Psoas muscle (tissue), 8 donors: ENCODE measurements around the gene ZNF555. TPM values are rescaled to one million over a fixed set of nuclear protein-coding genes. Genes with fewer than 3 reads are reported as not detected.
A peak's percentile ranks its signal among the peaks of the same experiment; 100 is the strongest.

Experiments
- ATAC-seq, 4 donors: fragments of 200-7000 bp; cut with Tn5 transposase; one replicate each; pipeline ENCODE4 v1.9.1; 2020; ENCODE audit warnings: moderate library complexity in 3 of 4, mild to moderate bottlenecking in 2 of 4
- DNase-seq, 2 donors: peaks; one replicate each; pipeline ENCODE4 v3.0.0-alpha.2; 2020
- H3K27ac ChIP-seq: fragments of 200-600 bp; one replicate; pipeline ENCODE4 v1.8.0; 2022
- H3K27me3 ChIP-seq, 3 donors: fragments of 200-600 bp in 1 of 3; one replicate each; pipeline versions ENCODE4 v1.6.1 to v1.8.0; 2013 to 2022; ENCODE audit warnings: low read length in 2 of 3, mild to moderate bottlenecking in 2 of 3, moderate library complexity in 1 of 3; ENCODE audit not compliant: insufficient read depth in 3 of 3
- H3K36me3 ChIP-seq, 2 donors: fragments of 200-600 bp in 1 of 2; one replicate each; pipeline versions ENCODE4 v1.6.1 to v1.8.0; 2013 to 2022; ENCODE audit warnings: low read depth in 1 of 2, mild to moderate bottlenecking in 1 of 2, moderate library complexity in 1 of 2; ENCODE audit not compliant: insufficient read depth in 1 of 2
- H3K4me1 ChIP-seq: fragments of 200-600 bp; one replicate; pipeline ENCODE4 v1.8.0; 2022
- H3K4me3 ChIP-seq: fragments of 200-600 bp; one replicate; pipeline ENCODE4 v1.8.0; 2022; ENCODE audit warnings: mild to moderate bottlenecking
- H3K9me3 ChIP-seq: fragments of 200-600 bp; one replicate; pipeline ENCODE4 v1.8.0; 2022
- CTCF ChIP-seq: fragments of 200-600 bp; IDR thresholded peaks from one replicate; pipeline ENCODE4 v1.8.0; 2022; ENCODE audit warnings: antibody characterized with exemption
- WGBS, 3 donors: extraction: QIAGEN DNeasy Blood & Tissue Kit; methylation state at CpG; one replicate each; pipeline versions ENCODE4 v1.1.6 to v1.1.7; 2013; 5-methylcytosine and 5-hydroxymethylcytosine counted together
- intact Hi-C, 2 donors: fragments of 100-400 bp; cut with DNase I; formaldehyde crosslinking; loops; one replicate each; pipeline versions ENCODE4 v1.11.0 to v1.14.2; 2022
- polyA plus RNA-seq, 3 donors: library from polyadenylated mRNA; stranded (reverse); fragments of 200-250 nt; gene quantifications; one replicate each; pipeline ENCODE4 v1.2.3, GENCODE V29; 2013
- total RNA-seq, 4 donors: library from RNA; stranded (reverse); fragmentation: NEBNext Ultra II Directional in 2 of 4; extraction: Animal tissue kit (Norgen Biotek cat#: 25700) in 2 of 4; gene quantifications; one replicate each; pipeline versions ENCODE4 v1.2.1 to v1.2.4, GENCODE V29; 2021 to 2023
- donor health status: healthy with polysubstance abuse.
- donor health status: DM: no; HTN: no; CAD: no; lungs with moderate emphysema.
- donor health status: Bipolar disorder and iron deficiency.
- donor health status: healthy.
- donor health status: DM: yes; HTN: yes; CAD: no.
- donor health status: DM: no; HTN: no; CAD: no.
- donor health status: DM: no; HTN: no; CAD: no.
- donor health status: DM: yes; HTN: yes; CAD: no.

The ZNF555 gene
- total and polyA plus RNA-seq, 7 donors: 1.7 to 16.0 (median 2.9) TPM

GRCh38 chr19:2795827-2796658 is 45.2 kb upstream of the ZNF555 start:
- TF ChIP-seq CTCF: no peak
- WGBS, 3 donors: 92 to 95% (median 92%) methylated on average over 23 to 27 of the region's 27 CpGs

GRCh38 chr19:2796659-2797266 is 44.5 kb upstream of the ZNF555 start:
- Histone ChIP-seq H3K4me1 (peaks cover 4% of the 10 kb centered on the region), H3K9me3 (no peaks in the 10 kb centered on the region), H3K27me3 (no peaks in the 10 kb centered on the region), H3K27ac (no peak overlapping the region), H3K4me3 (no peak overlapping the region), H3K36me3 (peaks cover 3 to 55% of the 10 kb centered on the region in 2 donors)
- intact Hi-C loops: no loop called here
- 95 to 98% (median 96%) methylated on average over 19 to 23 of the region's 23 CpGs for WGBS, 3 donors
- ATAC-seq: no peak
- no peak for TF ChIP-seq CTCF
- DNase-seq: no peak

More at GRCh38 chr19:2795827-2796658, 45.2 kb upstream of the ZNF555 start:
- intact Hi-C loops: no loop called here
- peaks cover 4% of the 10 kb centered on the region for H3K4me1 ChIP-seq
- no peaks in the 10 kb centered on the region for H3K9me3 ChIP-seq
- DNase-seq: no peak
- ATAC-seq: peak in 1 of 4 donors; percentile 10
- no peak overlapping the region for H3K27ac ChIP-seq
- peaks cover 3 to 55% of the 10 kb centered on the region in 2 donors for H3K36me3 ChIP-seq
- no peak overlapping the region for H3K4me3 ChIP-seq
- no peaks in the 10 kb centered on the region for H3K27me3 ChIP-seq

GRCh38 chr19:2797280-2797679 is 44.0 kb upstream of the ZNF555 start:
- Histone ChIP-seq H3K27ac (no peak overlapping the region), H3K4me1 (peaks cover 4% of the 10 kb centered on the region), H3K36me3 (peaks cover 3 to 55% of the 10 kb centered on the region in 2 donors), H3K4me3 (no peak overlapping the region), H3K9me3 (no peaks in the 10 kb centered on the region), H3K27me3 (no peaks in the 10 kb centered on the region)
- 92 to 94% (median 94%) methylated on average over 15 of the region's 15 CpGs for WGBS, 3 donors
- TF ChIP-seq CTCF: no peak
- DNase-seq: no peak
- intact Hi-C loops: no loop called here
- peak in 3 of 4 donors; percentile 20 to 55 (median 34) for ATAC-seq

GRCh38 chr19:2798158-2798685 is 43.1 kb upstream of the ZNF555 start:
- Histone ChIP-seq H3K27me3 (no peaks in the 10 kb centered on the region), H3K4me3 (no peak overlapping the region), H3K27ac (peak overlapping the region; percentile 66), H3K36me3 (peaks cover 3 to 53% of the 10 kb centered on the region in 2 donors), H3K4me1 (peaks cover 4% of the 10 kb centered on the region), H3K9me3 (no peaks in the 10 kb centered on the region)
- intact Hi-C loops: no loop called here
- WGBS, 3 donors: 85 to 92% (median 89%) methylated on average over 16 of the region's 16 CpGs
- no peak for DNase-seq
- peak in 3 of 4 donors; percentile 6 to 35 (median 11) for ATAC-seq
- no peak for TF ChIP-seq CTCF
